Transverse colon (tissue), 3 donors: ENCODE results near the gene PUDP.
"Not testable (repeated sequence)": the region's sequence is repeated elsewhere in the genome, so short reads cannot be mapped to it uniquely, and the experiment has no call there.

Experiments used
- CTCF ChIP-seq, 5 experiments: fragments of 200-600 bp in 3 of 5; fragments of 450-650 bp in 2 of 5; sonication (generic) in 3 of 5; IDR thresholded peaks; 1 replicate in 2 of 5; 2 replicates in 3 of 5; pipeline ENCODE4 v1.5.1; 2016 to 2017; ENCODE audit warnings: antibody characterized with exemption in 5 of 5, inconsistent platforms in 3 of 5, mild to moderate bottlenecking in 2 of 5, moderate library complexity in 1 of 5
- EP300 ChIP-seq: sonication (generic); formaldehyde crosslinking; IDR thresholded peaks from one replicate; pipeline ENCODE4 v1.6.1; 2017; ENCODE audit warnings: antibody characterized with exemption, low read depth
- POLR2A ChIP-seq: fragments of 450-650 bp; IDR thresholded peaks from one replicate; pipeline ENCODE4 v1.6.1; 2016; ENCODE audit warnings: antibody characterized with exemption, mild to moderate bottlenecking, moderate library complexity

- TF ChIP-seq CTCF (IDR thresholded peaks at IDR 0.05); POLR2A; EP300: not testable (repeated sequence)
These were observed 140.6 kb downstream of the PUDP start for GRCh38 chrX:7007328-7007727.
